ENCODE results near the gene TEX22.

Gene TEX22

GRCh38 chr14:105379946-105380345 is 18.4 kb upstream of the TEX22 start:
- in situ Hi-C loops (cut with HindIII; ENCODE audit: low sequenced_read_pairs), result no loop called here
- DNase-seq (ENCODE audit: low read depth, low spot score), result no peak
- TF ChIP-seq CTCF (IDR thresholded peaks at IDR 0.05; ENCODE audit: low read depth, low read length), result no peak
- no peak overlapping the region for H3K4me3 ChIP-seq (ENCODE audit: low read depth, low read length)

GRCh38 chr14:105380756-105381155 is 17.6 kb upstream of the TEX22 start:
- in situ Hi-C loops (cut with HindIII; ENCODE audit: low sequenced_read_pairs), result no loop called here
- no peak for DNase-seq (ENCODE audit: low read depth, low spot score)
- H3K4me3 ChIP-seq (ENCODE audit: low read depth, low read length), result no peak overlapping the region
- TF ChIP-seq CTCF (IDR thresholded peaks at IDR 0.05; ENCODE audit: low read depth, low read length), result no peak

- no peak for DNase-seq (ENCODE audit: low read depth, low spot score)
- in situ Hi-C loops (cut with HindIII; ENCODE audit: low sequenced_read_pairs), result no loop called here
- no peak overlapping the region for H3K4me3 ChIP-seq (ENCODE audit: low read depth, low read length)
- TF ChIP-seq CTCF (IDR thresholded peaks at IDR 0.05; ENCODE audit: low read depth, low read length), result no peak
Observed at GRCh38 chr14:105381446-105382342, 16.6 kb upstream of the TEX22 start.

- no peak for DNase-seq (ENCODE audit: low read depth, low spot score)
- no peak for TF ChIP-seq CTCF (IDR thresholded peaks at IDR 0.05; ENCODE audit: low read depth, low read length)
- no peak overlapping the region for H3K4me3 ChIP-seq (ENCODE audit: low read depth, low read length)
- in situ Hi-C loops (cut with HindIII; ENCODE audit: low sequenced_read_pairs), result no loop called here
Observed at GRCh38 chr14:105382343-105383082, 15.8 kb upstream of the TEX22 start.

- no peak overlapping the region for H3K4me3 ChIP-seq (ENCODE audit: low read depth, low read length)
- no peak for TF ChIP-seq CTCF (IDR thresholded peaks at IDR 0.05; ENCODE audit: low read depth, low read length)
- in situ Hi-C loops (cut with HindIII; ENCODE audit: low sequenced_read_pairs), result no loop called here
- DNase-seq (ENCODE audit: low read depth, low spot score), result no peak
Observed at GRCh38 chr14:105383083-105383730, 15.1 kb upstream of the TEX22 start.

GRCh38 chr14:105384041-105384557 is 14.2 kb upstream of the TEX22 start:
- TF ChIP-seq CTCF (IDR thresholded peaks at IDR 0.05; ENCODE audit: low read depth, low read length), result no peak
- no peak for DNase-seq (ENCODE audit: low read depth, low spot score)
- H3K4me3 ChIP-seq (ENCODE audit: low read depth, low read length), result no peak overlapping the region
- in situ Hi-C loops (cut with HindIII; ENCODE audit: low sequenced_read_pairs), result no loop called here
